IMR-90 (cell line): ENCODE results near the gene NPAS3.

ENCODE experiments used
- CTCF ChIP-seq: conservative IDR thresholded peaks from 2 replicates; pipeline ENCODE4 v1.5.1; 2012; ENCODE audit warnings: mild to moderate bottlenecking, low read depth, low read length, improper control_type of control experiment
- FOS ChIP-seq: fragments of 150-350 bp; IDR thresholded peaks from 2 replicates; pipeline ENCODE4 v1.6.1; 2016; ENCODE audit warnings: low read depth, low read length
- NFE2L2 ChIP-seq: fragments of 150-350 bp; IDR thresholded peaks from 2 replicates; pipeline ENCODE4 v1.6.1; 2016; ENCODE audit warnings: low read depth, mild to moderate bottlenecking, low read length
- SMC3 ChIP-seq: fragments of 150-350 bp; IDR thresholded peaks from 2 replicates; pipeline ENCODE4 v1.6.1; 2016; ENCODE audit warnings: low read depth, mild to moderate bottlenecking, antibody characterized with exemption, low read length, moderate library complexity
- USF2 ChIP-seq: fragments of 150-350 bp; IDR thresholded peaks from 2 replicates; pipeline ENCODE4 v1.6.1; 2017; ENCODE audit warnings: mild to moderate bottlenecking, antibody characterized with exemption, low read length, low read depth

GRCh38 chr14:33364466-33364865 is 425.8 kb downstream of the NPAS3 start:
- TF ChIP-seq CTCF (no peak), USF2 (no peak), FOS (no peak), NFE2L2 (no peak), SMC3 (no peak)
